GM15510 (cell line): Measurements from ENCODE around the gene CUBN.

Experiments
- POLR2A ChIP-seq: IDR thresholded peaks from 3 replicates; pipeline ENCODE4 v1.6.1; 2011; ENCODE audit warnings: borderline replicate concordance; ENCODE audit not compliant: insufficient read length; ENCODE audit errors: extremely low read depth

CUBN gene

DNA sequence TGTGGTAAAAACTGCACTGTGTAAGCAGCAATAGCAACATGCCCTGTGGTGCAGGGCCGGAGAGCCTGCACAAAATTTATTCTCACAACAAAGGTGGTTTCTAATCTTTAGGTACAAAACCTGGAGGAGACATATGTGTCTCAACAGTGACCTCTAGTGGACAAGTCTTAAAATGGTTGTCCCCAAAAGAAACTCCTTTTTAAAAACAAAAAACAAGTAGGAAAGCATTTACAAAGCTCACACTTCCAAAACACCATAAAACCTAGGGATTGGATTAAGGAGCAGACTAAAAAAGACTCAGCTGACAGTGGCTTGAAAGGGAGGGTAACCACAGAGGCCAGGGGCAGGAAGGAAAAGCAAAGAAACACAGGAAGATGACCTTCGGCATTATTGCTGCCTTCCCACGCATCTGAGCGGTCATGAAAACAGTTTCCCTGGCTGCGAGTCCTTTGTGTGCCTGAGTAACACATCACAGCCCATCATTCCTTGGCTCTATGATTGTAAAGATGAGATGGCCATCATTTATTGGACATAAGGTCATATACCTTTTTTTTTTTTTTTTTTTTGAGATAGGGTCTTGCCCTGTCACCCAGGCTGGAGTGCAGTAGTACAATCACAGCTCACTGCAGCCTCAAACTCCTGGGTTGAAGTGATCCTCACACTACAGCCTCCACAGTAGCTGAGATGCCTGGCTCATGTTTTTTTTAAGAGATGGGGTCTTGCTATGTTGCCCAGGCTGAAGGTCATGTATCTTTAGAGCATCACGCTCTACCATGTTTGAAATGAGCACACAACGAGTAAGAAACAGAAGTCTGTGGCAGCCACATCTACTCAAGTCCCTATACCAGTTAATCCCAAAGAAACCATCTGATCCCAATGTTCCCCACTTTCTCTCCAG lies 351.9 kb downstream of the CUBN start:
- no peak for TF ChIP-seq POLR2A

DNA sequence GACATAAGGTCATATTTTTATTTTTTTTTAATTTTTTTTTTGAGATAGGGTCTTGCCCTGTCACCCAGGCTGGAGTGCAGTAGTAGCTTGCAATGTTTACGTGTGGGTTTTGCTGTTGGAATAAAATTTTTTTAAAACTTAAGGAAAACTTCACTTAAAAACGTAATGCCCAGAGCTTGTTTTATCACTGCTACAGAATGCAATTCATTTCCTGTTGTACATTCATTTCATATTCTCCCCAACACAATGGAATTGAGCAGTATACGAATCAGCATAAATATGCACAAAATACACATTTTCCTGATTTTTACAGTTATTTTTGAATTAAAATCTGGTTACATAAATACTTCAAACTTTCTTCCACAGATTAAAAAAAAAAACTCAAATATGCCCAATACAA lies 352.7 kb downstream of the CUBN start:
- TF ChIP-seq POLR2A = no peak
